ENCODE measurements around the gene GDF9.
A peak's percentile ranks its signal among the peaks of the same experiment; 100 is the strongest.

GDF9 gene

DNA sequence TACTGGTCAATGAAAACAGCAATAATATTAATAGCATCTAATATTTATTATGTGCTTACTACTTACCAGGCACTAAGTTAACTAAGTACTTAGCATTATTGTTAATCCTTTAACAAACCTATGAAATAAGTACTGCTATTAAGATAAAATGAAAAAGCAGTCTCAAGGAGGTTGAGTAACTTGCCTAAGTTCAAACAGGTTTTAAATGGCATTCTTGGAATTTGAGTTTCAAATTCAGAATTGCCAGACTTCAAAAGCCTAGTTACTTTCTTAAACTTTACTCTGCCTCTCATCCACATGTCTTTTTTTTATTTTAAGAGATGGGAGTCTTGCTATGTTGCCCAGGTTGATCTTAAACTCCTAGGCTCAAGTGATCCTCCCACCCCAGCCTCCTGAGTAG, 23.2 kb upstream of the GDF9 start:
- no peak overlapping the region for H3K27ac Mint-ChIP-seq
- DNase-seq, result no peak

DNA sequence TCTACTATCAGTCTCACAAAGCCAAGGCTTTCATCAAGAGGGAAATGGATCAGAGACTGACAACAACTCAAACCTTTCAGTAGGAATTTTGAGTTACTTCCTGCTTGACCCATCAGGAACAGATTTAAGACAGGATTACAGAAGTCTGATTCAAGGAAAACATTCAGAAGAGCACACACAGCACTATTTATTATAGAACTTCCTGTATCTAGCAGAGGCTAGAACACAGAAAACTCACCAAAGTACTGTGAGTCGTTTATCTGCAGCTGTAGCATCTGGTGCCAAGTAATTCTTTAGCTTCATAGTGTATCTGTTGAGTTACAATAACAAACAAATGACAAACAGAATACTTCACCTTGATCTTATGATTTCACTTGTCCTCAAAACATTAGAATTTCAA, 21.0 kb upstream of the GDF9 start:
- Mint-ChIP-seq H3K27ac (peak overlapping the region; percentile 10), H3K4me1 (no peaks in the 10 kb centered on the region), H3K27me3 (ENCODE audit: low read depth, poor library complexity) (no peaks in the 10 kb centered on the region), H3K4me3 (no peak overlapping the region), H3K36me3 (ENCODE audit: low read depth) (peaks cover 56% of the 10 kb centered on the region), H3K9me3 (no peaks in the 10 kb centered on the region)
- DNase-seq, result no peak
- TF ChIP-seq, protein P1, sequence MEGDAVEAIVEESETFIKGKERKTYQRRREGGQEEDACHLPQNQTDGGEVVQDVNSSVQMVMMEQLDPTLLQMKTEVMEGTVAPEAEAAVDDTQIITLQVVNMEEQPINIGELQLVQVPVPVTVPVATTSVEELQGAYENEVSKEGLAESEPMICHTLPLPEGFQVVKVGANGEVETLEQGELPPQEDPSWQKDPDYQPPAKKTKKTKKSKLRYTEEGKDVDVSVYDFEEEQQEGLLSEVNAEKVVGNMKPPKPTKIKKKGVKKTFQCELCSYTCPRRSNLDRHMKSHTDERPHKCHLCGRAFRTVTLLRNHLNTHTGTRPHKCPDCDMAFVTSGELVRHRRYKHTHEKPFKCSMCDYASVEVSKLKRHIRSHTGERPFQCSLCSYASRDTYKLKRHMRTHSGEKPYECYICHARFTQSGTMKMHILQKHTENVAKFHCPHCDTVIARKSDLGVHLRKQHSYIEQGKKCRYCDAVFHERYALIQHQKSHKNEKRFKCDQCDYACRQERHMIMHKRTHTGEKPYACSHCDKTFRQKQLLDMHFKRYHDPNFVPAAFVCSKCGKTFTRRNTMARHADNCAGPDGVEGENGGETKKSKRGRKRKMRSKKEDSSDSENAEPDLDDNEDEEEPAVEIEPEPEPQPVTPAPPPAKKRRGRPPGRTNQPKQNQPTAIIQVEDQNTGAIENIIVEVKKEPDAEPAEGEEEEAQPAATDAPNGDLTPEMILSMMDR (IDR thresholded peaks at IDR 0.05), result no peak

More for the DNA sequence above, 23.2 kb upstream of the GDF9 start:
- no peak overlapping the region for H3K4me3 Mint-ChIP-seq
- peaks cover 64% of the 10 kb centered on the region for H3K36me3 Mint-ChIP-seq (ENCODE audit: low read depth)
- H3K27me3 Mint-ChIP-seq (ENCODE audit: low read depth, poor library complexity), result no peaks in the 10 kb centered on the region
- no peaks in the 10 kb centered on the region for H3K4me1 Mint-ChIP-seq
- TF ChIP-seq, protein P1 (IDR thresholded peaks at IDR 0.05), result no peak
- no peaks in the 10 kb centered on the region for H3K9me3 Mint-ChIP-seq

DNA sequence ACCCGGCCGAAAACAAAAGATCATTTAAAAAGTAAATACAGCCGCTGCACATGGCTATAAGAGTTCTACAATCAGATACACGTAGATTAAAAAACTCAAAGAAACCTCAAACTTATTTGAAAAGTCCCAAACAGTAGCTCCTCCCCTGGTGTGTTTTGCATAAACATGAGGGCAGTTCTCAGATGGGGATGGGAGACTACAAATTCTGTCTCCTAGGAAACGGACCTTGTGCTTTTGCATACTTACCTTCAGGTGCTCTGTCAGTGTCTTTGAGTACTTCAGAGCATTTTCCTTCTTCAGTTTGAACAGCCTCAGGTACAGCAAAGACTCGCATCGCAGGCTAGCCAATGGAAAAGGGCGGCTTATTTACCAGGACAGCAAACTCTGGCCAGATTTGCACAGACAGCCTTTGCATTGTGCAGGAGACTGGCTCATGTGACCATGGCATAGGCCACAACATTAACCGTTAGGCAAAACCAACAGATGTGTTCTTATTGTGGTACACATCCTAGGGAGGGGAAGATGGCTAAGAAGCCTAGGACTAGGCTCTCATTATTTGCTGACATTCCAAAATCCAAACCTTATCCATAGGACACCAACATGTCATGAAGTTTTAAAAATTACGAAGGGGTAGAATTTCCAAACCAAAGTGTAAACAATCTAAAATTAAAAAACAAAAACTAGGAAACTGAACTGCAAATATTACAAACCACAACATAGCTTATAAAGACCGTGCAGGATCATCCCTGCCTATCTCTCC, 20.0 kb upstream of the GDF9 start:
- Mint-ChIP-seq H3K36me3 (ENCODE audit: low read depth) (peaks cover 55% of the 10 kb centered on the region), H3K4me1 (no peaks in the 10 kb centered on the region), H3K9me3 (no peaks in the 10 kb centered on the region), H3K27ac (peak overlapping the region; percentile 67), H3K27me3 (ENCODE audit: low read depth, poor library complexity) (no peaks in the 10 kb centered on the region), H3K4me3 (no peak overlapping the region)
- no peak for DNase-seq
- TF ChIP-seq, protein P1 (IDR thresholded peaks at IDR 0.05), result no peak

DNA sequence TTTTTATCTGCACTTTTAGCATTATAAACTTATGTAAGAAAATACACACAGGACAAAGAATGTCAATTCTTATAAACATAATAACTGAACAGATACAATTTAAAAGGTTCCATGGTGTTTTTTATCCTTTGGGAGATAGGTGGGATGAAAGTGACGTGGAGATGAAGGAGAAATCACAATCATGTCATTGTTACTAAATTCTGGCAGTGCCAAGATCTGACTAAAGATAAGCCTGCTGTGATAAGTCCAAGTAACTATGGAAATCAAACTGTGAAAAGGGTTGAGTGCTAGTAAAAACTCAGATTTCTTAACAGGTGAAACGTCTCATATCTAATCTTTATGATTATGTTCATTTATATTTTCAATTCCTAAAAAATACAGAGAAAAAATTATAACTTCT, 18.3 kb upstream of the GDF9 start:
- H3K27me3 Mint-ChIP-seq (ENCODE audit: low read depth, poor library complexity), result no peaks in the 10 kb centered on the region
- H3K27ac Mint-ChIP-seq, result peak overlapping the region; percentile 48
- no peaks in the 10 kb centered on the region for H3K4me1 Mint-ChIP-seq
- no peaks in the 10 kb centered on the region for H3K9me3 Mint-ChIP-seq
- H3K36me3 Mint-ChIP-seq (ENCODE audit: low read depth), result peaks cover 55% of the 10 kb centered on the region
- TF ChIP-seq, protein P1 (IDR thresholded peaks at IDR 0.05), result no peak
- H3K4me3 Mint-ChIP-seq, result no peak overlapping the region
- no peak for DNase-seq

DNA sequence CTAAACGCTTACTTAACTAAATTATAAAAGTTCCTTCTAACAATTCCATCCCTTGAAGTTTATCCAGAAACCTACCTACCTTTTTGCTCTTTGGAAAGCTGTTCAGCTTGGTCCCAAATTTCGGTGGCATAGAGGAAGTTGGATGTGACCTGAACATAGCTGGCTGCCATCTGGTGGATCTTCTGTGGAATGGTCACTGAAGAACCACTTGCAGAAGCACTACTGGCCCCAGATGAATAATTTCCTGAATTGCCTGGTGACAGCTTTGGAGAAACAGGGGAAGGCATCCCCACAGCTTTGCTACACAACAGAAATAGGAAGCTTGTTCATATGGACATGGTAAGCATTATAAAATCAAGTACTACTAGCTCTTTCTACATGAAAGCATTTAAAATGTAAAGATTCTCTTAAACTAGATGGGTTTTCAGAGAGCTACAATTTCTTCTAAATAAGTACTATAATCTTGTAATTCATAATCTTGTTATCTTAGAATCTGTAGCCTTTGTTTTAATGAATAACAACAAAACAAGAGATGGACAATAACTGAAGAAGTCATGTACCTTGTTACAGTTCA, 17.1 kb upstream of the GDF9 start:
- H3K36me3 Mint-ChIP-seq (ENCODE audit: low read depth), result peaks cover 53% of the 10 kb centered on the region
- H3K27ac Mint-ChIP-seq, result no peak overlapping the region
- no peaks in the 10 kb centered on the region for H3K4me1 Mint-ChIP-seq
- no peaks in the 10 kb centered on the region for H3K27me3 Mint-ChIP-seq (ENCODE audit: low read depth, poor library complexity)
- DNase-seq, result peak; percentile 27
- no peaks in the 10 kb centered on the region for H3K9me3 Mint-ChIP-seq
- H3K4me3 Mint-ChIP-seq, result no peak overlapping the region
- TF ChIP-seq, protein P1 (IDR thresholded peaks at IDR 0.05), result peak; percentile 45

DNA sequence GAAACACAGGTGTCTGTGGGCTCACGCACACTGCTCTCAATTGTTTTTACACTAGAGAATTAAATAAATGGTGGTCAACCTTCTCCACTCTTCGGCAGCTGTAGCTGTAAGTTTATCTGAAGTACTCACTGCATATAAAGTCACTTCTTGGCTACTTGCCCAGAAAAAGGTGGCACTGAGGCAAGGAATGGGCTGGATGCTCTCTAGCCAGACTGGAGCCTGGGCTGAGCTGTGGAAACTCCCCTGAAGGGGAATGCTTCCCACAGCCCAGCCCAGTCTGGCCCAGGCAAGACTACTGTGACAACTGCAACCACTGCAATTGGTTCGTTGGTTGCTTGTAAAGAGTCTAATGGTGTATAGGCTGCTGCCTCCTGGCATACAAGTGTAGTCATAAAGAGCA, 11.7 kb upstream of the GDF9 start:
- no peaks in the 10 kb centered on the region for H3K4me1 Mint-ChIP-seq
- no peak overlapping the region for H3K4me3 Mint-ChIP-seq
- no peak for DNase-seq
- no peaks in the 10 kb centered on the region for H3K9me3 Mint-ChIP-seq
- TF ChIP-seq, protein P1 (IDR thresholded peaks at IDR 0.05), result no peak
- H3K36me3 Mint-ChIP-seq (ENCODE audit: low read depth), result peaks cover 25% of the 10 kb centered on the region
- no peaks in the 10 kb centered on the region for H3K27me3 Mint-ChIP-seq (ENCODE audit: low read depth, poor library complexity)
- no peak overlapping the region for H3K27ac Mint-ChIP-seq

Data from nephron progenitor cell (in vitro differentiated cells).